Stimulated activated CD8-positive, alpha-beta memory T cell treated with anti-CD3 and anti-CD28 coated beads, Interleukin-12 subunit alpha, Interleukin-12 subunit beta, amount 100 ng/mL, for 24 hours (primary cell): Measurements from ENCODE around the gene CA10.

Experiments used
- DNase-seq: peaks from one replicate; pipeline ENCODE4 v3.0.0-alpha.2; 2020; ENCODE audit errors: extremely low read depth

The CA10 gene

GRCh38 chr17:51873302-51873701 is 285.2 kb downstream of the CA10 start:
- no peak for DNase-seq

- DNase-seq: no peak
Observed at GRCh38 chr17:51869387-51869786, 289.1 kb downstream of the CA10 start.

GRCh38 chr17:51860954-51861561 is 297.5 kb downstream of the CA10 start:
- no peak for DNase-seq

- no peak for DNase-seq
Observed at GRCh38 chr17:51857052-51857597, 301.4 kb downstream of the CA10 start.

GRCh38 chr17:51855806-51856205 is 302.7 kb downstream of the CA10 start:
- no peak for DNase-seq

GRCh38 chr17:51853857-51854256 is 304.7 kb downstream of the CA10 start:
- no peak for DNase-seq

GRCh38 chr17:51852603-51853002 is 305.9 kb downstream of the CA10 start:
- DNase-seq: no peak

- no peak for DNase-seq
Observed at GRCh38 chr17:51850201-51850600, 308.3 kb downstream of the CA10 start.

GRCh38 chr17:51848451-51848850 is 310.1 kb downstream of the CA10 start:
- no peak for DNase-seq

- DNase-seq: no peak
Observed at GRCh38 chr17:51846566-51846965, 311.9 kb downstream of the CA10 start.

GRCh38 chr17:51845776-51846175 is 312.7 kb downstream of the CA10 start:
- DNase-seq: no peak

GRCh38 chr17:51842763-51843162 is 315.8 kb downstream of the CA10 start:
- DNase-seq: no peak

GRCh38 chr17:51841669-51842068 is 316.8 kb downstream of the CA10 start:
- no peak for DNase-seq

- DNase-seq: no peak
Observed at GRCh38 chr17:51840688-51841087, 317.8 kb downstream of the CA10 start.

GRCh38 chr17:51833620-51834019 is 324.9 kb downstream of the CA10 start:
- no peak for DNase-seq

GRCh38 chr17:51833045-51833444 is 325.5 kb downstream of the CA10 start:
- no peak for DNase-seq

- DNase-seq: no peak
Observed at GRCh38 chr17:51830886-51831285, 327.6 kb downstream of the CA10 start.

GRCh38 chr17:51830451-51830850 is 328.1 kb downstream of the CA10 start:
- DNase-seq: no peak

GRCh38 chr17:51828901-51829300 is 329.6 kb downstream of the CA10 start:
- no peak for DNase-seq

- no peak for DNase-seq
Observed at GRCh38 chr17:51827140-51827539, 331.4 kb downstream of the CA10 start.

- no peak for DNase-seq
Observed at GRCh38 chr17:51820766-51821165, 337.7 kb downstream of the CA10 start.

GRCh38 chr17:51820252-51820651 is 338.3 kb downstream of the CA10 start:
- DNase-seq: no peak

GRCh38 chr17:51819341-51820219 is 338.9 kb downstream of the CA10 start:
- no peak for DNase-seq
